Measurements from ENCODE around the gene VASP. TPM values are rescaled to one million over a fixed set of nuclear protein-coding genes. Genes with fewer than 3 reads are reported as not detected.

Gene VASP
- total and polyA plus RNA-seq, 2 of the 13 experiments (the other 11 are each of a cell fraction or from before 2014, with no cell fraction given) = 41.8 to 67.1 TPM

GRCh38 chr19:45478454-45479238, 28.6 kb upstream of the VASP start (continued):
- TF ChIP-seq ASH2L (IDR thresholded peaks at IDR 0.05; ENCODE audit: insufficient read length, low read depth, low read length) (peak; percentile 72), CENPT (CRISPR knock-in tag; IDR thresholded peaks at IDR 0.05; ENCODE audit: low read depth) (no peak), FOXK2 (IDR thresholded peaks at IDR 0.05) (peak; percentile 5; the same call in 1 of the 2 replicates), GATAD1 (CRISPR knock-in tag; IDR thresholded peaks at IDR 0.05) (peak; percentile 55; the same call in 1 of the 2 replicates), SRSF9 (IDR thresholded peaks at IDR 0.05; ENCODE audit: borderline replicate concordance, insufficient read depth, low read depth, low read length, poor library complexity, severe bottlenecking) (no peak), NR2F6 (IDR thresholded peaks at IDR 0.05) (no peak), NR2F6 (CRISPR knock-in tag; IDR thresholded peaks at IDR 0.05) (peak; percentile 30; the same call in 1 of the 2 replicates), TBX2 (CRISPR knock-in tag; IDR thresholded peaks at IDR 0.05; ENCODE audit: borderline replicate concordance) (peak; percentile 37; the same call in 1 of the 2 replicates), ZNF629 (CRISPR knock-in tag; conservative IDR thresholded peaks at IDR 0.05) (peak; percentile 68), HNF1A (IDR thresholded peaks at IDR 0.05; ENCODE audit: low read depth) (0 out of 2 replicates have a peak, but pooled peaks have one; percentile 30), HNF1A (CRISPR knock-in tag; IDR thresholded peaks at IDR 0.05; ENCODE audit: borderline replicate concordance) (no peak), ATF7-NPFF (CRISPR knock-in tag; IDR thresholded peaks at IDR 0.05; ENCODE audit: low read depth) (no peak)
- TF ChIP-seq, protein P1, sequence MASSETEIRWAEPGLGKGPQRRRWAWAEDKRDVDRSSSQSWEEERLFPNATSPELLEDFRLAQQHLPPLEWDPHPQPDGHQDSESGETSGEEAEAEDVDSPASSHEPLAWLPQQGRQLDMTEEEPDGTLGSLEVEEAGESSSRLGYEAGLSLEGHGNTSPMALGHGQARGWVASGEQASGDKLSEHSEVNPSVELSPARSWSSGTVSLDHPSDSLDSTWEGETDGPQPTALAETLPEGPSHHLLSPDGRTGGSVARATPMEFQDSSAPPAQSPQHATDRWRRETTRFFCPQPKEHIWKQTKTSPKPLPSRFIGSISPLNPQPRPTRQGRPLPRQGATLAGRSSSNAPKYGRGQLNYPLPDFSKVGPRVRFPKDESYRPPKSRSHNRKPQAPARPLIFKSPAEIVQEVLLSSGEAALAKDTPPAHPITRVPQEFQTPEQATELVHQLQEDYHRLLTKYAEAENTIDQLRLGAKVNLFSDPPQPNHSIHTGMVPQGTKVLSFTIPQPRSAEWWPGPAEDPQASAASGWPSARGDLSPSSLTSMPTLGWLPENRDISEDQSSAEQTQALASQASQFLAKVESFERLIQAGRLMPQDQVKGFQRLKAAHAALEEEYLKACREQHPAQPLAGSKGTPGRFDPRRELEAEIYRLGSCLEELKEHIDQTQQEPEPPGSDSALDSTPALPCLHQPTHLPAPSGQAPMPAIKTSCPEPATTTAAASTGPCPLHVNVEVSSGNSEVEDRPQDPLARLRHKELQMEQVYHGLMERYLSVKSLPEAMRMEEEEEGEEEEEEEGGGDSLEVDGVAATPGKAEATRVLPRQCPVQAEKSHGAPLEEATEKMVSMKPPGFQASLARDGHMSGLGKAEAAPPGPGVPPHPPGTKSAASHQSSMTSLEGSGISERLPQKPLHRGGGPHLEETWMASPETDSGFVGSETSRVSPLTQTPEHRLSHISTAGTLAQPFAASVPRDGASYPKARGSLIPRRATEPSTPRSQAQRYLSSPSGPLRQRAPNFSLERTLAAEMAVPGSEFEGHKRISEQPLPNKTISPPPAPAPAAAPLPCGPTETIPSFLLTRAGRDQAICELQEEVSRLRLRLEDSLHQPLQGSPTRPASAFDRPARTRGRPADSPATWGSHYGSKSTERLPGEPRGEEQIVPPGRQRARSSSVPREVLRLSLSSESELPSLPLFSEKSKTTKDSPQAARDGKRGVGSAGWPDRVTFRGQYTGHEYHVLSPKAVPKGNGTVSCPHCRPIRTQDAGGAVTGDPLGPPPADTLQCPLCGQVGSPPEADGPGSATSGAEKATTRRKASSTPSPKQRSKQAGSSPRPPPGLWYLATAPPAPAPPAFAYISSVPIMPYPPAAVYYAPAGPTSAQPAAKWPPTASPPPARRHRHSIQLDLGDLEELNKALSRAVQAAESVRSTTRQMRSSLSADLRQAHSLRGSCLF (CRISPR knock-in tag; IDR thresholded peaks at IDR 0.05; ENCODE audit: borderline replicate concordance) = no peak
- TF ChIP-seq, protein P2, sequence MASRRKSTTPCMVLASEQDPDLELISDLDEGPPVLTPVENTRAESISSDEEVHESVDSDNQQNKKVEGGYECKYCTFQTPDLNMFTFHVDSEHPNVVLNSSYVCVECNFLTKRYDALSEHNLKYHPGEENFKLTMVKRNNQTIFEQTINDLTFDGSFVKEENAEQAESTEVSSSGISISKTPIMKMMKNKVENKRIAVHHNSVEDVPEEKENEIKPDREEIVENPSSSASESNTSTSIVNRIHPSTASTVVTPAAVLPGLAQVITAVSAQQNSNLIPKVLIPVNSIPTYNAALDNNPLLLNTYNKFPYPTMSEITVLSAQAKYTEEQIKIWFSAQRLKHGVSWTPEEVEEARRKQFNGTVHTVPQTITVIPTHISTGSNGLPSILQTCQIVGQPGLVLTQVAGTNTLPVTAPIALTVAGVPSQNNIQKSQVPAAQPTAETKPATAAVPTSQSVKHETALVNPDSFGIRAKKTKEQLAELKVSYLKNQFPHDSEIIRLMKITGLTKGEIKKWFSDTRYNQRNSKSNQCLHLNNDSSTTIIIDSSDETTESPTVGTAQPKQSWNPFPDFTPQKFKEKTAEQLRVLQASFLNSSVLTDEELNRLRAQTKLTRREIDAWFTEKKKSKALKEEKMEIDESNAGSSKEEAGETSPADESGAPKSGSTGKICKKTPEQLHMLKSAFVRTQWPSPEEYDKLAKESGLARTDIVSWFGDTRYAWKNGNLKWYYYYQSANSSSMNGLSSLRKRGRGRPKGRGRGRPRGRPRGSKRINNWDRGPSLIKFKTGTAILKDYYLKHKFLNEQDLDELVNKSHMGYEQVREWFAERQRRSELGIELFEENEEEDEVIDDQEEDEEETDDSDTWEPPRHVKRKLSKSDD (CRISPR knock-in tag; IDR thresholded peaks at IDR 0.05; ENCODE audit: low read depth) = no peak
